HG02970 (cell line): ENCODE results near the gene TCERG1L.

ENCODE experiments used
- ATAC-seq: cut with Tn5 transposase; IDR thresholded peaks from one replicate; pipeline ENCODE4 v1.9.1; 2021; ENCODE audit warnings: mild to moderate bottlenecking, moderate library complexity, moderate number of reproducible peaks; ENCODE audit not compliant: unreplicated experiment, low FRiP score

Gene TCERG1L

DNA sequence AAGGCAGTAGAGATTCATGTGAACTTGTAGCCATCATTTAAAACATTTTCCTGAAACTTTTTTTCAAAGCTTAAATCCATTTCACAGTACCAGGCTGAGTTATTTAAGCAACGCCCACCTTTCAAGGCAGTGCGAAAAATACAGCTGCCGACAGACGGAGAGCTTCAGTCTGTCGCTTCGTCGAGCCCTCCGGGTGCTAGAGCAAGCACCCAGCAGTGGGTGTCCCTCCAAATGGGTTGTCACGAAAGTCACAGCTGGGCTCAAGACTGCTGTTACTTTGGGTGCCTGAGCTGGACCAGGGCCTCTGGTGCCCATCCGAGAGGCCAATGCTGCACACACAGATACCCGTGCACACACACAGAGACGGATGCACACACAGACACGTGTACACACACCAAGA is 135.6 kb downstream of the TCERG1L start:
- ATAC-seq, result no peak

DNA sequence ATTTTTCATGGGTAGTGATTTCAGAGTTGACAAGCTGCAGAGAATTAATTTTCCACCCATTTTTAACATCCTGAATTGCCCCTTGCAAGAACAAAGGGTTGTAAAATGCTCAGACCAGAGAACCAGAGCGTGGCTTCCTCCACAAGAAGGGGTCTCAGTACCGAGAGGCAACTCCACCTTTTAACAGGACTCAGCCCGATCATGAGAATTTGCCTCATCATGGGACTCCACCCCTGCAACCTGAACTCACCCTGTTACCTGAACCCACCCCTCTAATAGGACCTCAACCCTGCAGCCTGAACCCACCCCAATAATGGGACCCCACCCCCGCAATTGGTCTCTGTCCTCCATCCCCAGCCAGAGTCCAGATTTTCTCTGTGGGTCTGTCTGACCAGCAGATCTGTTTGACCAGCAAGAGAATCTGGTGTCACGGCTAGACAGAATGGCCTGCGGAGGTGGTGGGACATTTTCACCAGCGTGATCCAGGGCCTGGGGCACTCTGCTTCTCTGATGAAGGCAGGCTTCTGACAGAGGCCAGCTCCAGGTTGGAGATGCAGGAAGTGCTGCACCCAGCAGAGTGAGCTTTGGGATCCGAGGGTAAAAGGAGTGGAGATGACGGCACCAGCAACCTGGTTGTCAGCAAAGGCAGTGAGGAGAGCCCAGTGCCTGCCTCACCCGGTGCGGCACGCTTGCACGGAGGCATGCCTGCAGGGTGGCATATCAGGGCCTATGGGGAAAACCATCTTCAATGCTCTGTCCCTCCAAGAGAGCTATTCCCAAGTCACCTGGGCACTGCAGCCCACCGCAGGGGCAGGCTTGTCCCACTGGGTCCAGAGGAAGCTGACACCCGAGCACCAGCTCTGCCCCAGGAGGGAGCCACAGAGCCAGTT is 136.6 kb downstream of the TCERG1L start:
- no peak for ATAC-seq

DNA sequence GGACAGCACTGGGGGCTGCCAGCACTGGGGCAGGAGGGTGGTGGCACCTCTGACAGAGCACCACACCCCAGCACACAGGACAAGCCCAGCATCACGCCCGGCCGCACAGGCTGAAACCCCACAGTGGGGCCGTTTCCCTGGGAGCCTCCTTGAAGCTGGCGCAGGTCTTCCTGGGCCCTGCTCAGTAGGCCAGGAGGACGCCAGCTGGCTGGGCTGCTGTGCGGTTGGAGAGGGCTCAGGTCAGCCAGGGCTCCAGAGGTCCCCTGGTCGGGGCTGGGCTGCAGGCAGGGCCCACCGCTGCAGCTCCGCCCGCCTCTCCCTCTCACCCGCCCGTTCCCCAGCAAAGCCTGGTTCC is 137.3 kb downstream of the TCERG1L start:
- no peak for ATAC-seq

DNA sequence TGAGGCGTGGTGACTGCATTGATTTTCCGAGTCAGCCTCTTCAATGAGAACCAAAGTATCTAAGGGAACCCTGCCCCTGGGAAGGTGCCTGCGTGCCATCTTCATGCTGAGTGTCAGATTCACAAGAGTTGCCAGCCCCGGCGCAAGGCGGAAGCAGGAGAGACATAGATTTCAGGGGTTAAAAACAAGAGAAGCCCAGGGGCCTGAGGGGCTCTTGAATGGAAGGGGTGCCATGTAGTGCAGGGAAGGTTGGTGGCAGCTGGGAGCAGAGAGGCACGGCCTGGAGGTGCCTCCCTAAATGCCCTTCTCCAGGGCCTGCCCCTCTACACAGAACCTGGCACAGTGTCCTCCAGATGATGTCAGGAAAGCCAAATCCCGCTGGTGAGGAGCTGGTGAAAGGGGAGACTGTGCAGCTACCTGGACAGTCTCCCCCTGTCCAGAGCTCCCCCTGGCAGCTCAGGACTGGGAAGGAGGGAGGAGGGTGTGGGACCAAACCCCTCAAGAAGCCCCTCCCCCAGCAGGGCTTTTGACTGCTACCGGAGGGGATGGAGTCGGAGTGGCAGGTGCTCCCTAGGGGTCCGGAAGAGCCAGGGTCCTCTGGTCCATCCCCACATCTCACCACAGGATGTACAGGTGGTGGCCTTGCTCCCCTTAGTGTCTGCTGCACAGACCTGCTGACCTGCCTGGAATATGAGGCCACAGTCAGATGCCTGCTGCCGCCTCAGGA is 137.9 kb downstream of the TCERG1L start:
- ATAC-seq, result no peak

DNA sequence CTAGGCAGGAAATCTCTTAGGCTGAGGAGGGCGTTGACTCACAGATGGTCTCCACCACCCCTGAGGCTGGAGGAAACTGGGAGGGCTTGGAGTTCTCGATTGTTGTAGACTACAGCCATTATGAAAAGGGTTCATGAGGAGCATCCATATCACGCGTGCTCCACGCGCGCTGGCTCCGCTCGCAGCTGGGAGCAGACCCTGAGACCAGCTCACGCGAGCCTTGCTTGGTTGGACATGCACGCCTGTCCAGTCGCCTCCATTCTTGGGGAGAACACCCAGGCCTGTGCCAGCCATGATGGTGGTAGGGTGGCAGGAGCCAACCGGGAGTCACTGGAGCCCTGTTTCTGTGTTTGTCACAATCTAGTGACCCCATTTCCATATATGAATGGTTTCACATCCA is 139.1 kb downstream of the TCERG1L start:
- no peak for ATAC-seq

DNA sequence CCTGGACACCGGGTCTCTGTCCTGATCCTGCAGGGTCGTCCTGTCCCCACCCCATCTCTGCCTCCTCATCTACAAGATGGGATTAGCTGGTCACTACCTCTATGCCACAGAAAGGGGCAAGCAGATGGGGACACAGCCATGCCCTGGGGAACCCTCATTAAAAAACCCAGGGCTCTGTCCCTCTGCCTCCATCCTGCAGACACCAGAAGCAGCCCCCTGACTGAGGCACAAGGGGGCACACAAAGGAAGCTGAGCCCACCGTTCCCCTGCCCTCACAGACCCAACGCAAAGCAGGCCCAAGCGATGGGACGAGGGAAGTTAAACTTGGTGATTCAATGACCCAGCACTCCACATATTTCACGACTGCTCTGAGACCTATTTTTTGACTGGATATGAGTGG is 142.4 kb downstream of the TCERG1L start:
- ATAC-seq, result no peak

DNA sequence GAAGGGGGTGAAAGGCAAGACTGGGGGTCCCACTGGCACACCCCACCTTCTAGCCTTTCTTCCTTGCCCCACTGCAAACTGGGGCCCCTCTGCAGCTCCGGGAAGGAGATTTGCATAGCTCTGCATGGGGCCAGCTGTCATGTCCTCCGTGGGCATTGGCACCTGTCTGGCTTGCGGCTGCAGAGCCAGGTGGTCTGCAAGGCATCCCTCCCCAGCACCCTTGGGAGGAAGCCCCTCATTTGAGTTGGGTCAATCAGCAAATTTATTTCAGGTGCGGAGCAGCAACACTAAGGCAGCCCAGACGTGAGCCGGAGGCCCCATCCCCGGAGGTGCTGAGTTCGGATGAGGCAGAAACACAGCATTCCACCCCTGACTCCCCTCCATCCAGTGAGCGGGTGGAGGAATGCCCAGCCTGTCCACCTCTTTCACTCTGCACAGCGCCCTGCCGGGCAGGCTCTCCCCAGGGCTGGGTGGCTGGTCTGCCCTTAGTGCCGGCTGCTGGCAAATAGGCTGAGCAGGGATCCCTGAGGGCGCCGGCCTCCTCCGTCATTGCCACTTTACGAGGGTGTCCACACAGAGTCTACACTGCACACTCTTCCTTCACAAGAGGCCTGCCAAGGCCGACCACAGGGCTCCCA is 143.2 kb downstream of the TCERG1L start:
- ATAC-seq, result no peak

DNA sequence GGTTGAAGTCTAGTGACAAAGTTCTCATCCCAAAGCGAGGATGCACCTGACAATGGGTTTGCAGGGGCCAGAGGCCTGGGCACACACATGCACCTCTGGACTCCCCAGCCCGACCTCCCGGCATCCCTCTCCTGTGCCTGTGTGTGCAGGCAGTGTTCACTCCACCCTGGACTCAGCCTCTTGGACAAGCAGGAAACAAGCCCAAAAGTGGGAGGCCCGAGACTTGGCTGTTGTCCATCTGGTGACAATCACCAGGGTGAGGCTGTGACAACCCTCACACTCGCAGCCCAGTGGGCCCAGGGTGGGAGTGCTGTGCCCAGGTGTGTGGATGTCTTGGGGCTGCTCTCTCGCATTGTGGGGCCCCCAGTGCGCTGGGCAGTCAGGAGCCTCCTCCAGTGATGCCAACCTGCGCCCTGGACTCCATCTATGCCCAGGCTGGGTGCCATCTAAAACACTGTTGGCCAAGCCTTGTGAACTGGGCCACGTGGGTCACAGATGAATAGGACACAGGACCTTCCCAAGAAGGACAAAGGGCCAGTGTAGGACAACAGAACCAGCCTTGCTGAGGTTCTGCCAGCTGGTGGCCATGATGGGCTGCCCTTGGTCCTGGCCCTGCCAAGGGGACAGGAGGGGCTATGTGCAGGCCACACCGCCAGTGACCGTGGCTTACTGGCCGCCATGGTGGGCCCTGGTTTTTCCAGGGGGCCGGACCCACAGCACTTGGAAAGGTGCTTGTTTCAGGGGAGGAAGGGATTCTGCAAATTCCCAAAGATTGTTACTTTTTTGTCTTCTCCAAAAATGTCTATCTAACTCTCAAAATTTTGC is 144.3 kb downstream of the TCERG1L start:
- ATAC-seq, result no peak

DNA sequence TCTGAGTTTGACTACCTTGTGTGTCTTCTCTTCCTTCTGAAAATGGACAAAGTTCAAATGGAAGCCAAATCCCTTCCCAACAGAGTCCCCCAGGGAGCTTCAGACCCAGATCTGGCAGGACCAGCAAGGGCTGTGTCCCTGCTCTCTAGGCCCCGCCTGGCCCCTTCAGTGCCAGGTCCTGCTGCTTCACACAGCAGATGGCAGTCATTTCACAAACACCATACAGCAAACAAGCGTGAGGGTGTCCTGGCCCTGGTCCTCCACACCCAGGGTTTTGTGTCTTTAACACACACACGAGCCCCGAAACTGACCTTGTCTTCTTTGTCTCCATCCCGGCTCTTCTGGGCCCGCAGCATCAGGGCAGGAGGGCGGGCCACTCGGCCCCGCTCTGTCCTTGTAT is 145.0 kb downstream of the TCERG1L start:
- ATAC-seq, result no peak

DNA sequence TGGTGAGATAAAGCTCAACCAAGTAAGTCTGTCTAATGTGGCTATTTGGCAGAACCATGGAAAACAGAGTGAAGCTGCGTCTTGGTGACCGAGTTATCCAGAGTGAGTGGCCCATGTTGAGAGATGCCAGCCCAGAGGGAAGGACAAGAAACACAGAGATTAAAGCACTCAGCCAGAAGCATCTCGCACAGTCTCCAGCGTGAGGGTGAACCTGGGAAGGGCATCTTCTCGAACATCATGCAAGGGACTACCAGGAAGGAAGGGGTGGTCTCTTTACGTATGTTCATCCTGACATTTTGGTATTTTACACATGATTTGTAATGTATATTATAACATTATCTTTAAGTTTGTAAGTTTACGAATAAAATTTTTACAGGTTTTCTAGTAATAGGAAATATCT is 146.4 kb downstream of the TCERG1L start:
- no peak for ATAC-seq

DNA sequence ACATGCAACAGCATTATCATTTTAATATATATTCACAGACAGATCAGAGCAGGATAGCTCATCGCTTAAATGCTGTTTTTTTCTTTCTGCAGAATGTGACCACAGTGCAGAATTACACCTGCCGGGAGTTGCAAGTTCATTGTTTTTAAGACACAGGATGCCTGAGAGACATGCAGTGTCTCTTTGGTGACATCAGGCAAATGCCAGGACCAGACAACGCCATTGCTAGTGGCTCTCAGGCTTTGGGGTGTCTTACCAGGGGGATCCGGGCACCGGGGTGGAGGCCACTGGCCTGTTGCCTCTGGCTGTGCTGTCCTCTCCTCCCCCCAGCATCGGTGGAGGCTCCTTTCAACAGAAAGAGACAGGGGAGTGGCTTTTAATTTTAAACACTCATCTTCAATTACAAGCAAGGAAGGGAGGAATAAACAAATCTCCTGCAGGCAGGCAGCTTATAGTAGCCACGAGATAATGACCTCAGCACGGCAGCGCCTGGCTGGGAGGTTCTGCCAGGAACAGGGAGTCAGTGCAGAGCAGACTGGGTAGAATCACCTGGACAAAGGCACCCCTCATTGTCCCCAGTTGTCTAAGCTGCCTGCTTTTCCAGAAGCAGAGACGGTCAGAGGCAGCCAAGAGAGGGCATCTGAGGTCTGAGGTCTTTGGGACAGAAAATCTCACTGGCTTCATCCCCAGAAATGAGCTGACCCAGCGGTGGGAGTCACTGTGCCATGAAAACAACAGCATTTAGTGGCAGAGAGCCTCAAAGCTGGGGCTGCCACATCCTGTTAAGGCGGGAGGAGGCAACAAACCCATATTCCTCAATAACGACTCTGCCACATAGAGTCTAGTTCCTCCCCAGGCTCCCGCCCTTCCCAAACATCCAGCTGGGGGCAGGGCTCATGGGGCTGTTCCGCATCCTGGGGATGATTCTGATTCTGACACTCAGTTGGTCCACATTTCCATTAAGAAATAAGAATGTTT is 148.4 kb downstream of the TCERG1L start:
- ATAC-seq, result no peak

DNA sequence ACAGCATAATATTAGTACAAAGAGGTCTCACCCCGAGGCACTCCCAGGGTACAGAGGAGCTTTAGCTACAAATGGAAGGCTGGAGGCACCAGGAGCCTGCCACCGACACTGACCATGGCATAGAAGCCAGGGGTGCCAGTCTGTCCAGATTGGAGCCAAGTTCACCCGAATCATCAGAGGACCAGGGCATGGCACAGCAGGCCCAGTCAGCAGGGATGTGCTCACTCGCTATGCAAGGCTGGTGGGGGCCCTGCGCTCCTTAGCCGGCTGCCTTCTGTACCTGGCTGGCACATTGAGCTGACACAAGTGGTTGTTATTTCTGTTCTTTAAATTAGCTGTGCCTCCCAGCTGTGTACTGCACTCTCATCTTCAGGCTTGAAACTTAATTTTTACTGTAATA is 149.3 kb downstream of the TCERG1L start:
- no peak for ATAC-seq

DNA sequence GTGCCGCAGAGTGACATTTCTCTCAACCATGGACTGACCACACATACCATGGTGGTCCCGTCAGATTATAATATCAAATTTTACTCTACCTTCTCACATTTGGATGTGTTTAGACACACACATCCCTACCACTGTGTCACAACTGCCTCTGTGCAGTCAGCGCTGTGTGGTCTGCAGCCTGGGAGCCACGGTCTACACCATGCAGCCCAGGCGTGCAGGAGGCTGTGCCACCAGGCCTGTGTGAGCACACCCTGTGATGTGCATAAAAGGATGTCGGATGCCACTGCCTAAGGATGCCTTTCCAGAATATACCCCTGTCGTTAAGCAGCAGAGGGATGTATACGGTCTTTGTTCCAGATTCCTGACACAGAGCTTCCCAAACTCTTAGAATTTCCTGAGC is 150.4 kb downstream of the TCERG1L start:
- ATAC-seq, result no peak

DNA sequence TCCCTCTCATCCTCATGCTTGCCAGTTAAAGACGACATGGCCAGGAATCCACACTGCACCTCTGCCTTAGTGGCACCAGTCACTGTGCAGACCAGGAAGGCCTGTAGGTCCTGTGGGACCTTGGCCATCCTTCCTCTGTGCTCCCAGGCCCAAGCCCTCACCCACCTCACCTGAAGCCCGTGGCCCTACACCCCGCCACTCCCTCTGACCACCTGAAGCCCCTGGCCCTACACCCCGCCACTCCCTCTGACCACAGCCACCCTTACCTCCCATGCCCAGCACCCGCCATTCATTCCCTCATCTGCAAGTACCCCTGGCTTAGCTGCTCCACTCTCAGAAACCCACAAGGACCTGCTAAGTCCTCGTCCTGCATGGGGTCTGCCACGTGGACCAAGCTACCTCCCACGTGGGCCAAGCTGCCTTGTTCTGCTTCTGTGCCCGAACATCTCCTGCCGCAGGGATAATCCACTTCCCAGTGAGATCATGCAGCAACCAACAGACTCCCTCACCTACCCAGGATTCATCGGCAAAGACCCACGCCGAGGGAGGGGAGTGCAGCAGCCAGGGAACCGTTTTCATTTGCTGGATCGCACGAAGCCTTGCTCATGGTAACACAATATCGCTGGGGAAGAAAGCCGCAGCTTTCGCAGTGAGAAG is 151.2 kb downstream of the TCERG1L start:
- no peak for ATAC-seq

DNA sequence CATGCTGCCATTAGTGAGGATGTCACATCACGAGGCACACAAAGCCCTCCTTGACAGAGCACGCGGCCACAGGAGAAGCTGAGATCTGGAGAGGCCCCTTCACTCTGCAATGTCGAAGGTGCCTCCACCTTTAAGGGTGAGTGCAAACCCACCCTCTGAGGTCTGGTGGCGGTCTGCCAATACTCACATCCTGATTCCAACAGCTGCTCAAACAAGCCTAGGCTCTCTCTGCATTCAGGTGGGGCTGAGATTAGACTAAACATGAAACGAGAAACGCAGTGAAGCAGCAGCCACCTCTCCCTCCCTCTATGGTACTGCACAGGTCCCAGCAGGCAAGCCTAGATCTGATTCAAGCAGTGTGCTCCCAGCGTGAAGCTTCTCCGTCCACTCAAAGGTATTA is 151.8 kb downstream of the TCERG1L start:
- no peak for ATAC-seq

DNA sequence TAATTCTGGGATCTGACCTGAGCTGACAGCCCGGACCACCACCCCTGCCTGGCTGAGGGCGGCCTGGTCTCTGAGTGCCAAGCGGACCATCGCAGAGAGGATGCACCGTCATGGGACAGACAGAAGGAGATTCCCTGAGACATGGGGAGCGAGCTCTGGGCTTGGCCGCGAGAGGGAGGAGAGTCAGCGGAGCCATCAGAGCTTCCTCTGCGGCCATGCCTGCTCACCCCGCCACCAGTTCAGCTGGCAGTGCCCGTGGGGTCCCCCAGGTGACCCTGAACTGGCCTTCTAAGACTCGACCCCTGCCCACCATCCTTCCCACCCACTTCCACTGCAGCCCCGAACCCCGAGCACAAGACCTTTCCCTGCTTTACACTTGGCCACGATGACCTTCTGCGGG is 152.8 kb downstream of the TCERG1L start:
- ATAC-seq, result no peak

DNA sequence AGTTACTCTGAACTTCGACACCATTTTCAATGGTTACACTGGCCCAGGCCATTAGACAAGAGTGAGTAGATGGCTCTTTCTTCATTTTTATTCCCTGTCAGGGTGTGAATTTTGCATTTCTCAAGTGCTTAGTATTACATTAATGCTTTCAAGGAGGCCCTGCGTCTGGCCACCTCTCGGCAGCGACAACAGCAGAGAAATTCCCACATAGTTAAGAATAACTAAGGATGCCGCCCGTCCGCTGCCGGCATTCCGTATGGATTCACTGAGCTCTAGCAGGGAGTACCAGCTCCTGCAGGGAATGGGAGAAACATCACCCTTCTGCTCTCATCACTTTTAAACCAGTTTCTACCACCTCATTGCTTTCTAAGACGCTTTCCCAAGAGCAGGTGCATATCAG is 153.6 kb downstream of the TCERG1L start:
- ATAC-seq, result no peak

DNA sequence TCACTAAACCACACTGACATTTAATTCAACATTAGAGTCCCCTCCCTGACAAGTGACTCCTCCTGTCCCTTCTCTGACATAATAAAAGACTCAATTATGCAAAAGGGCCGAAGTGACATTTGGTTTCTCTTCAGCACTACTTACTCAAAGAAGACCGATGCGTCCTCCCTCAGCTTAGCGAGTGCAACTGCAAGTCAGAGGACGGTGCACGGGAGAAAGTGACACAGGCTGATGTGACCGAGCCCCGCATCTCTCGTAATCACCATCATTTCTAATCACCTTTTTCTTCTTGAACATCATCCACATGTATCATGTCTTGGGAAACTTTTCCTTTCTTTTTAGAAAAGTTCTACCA is 155.7 kb downstream of the TCERG1L start:
- ATAC-seq, result no peak

DNA sequence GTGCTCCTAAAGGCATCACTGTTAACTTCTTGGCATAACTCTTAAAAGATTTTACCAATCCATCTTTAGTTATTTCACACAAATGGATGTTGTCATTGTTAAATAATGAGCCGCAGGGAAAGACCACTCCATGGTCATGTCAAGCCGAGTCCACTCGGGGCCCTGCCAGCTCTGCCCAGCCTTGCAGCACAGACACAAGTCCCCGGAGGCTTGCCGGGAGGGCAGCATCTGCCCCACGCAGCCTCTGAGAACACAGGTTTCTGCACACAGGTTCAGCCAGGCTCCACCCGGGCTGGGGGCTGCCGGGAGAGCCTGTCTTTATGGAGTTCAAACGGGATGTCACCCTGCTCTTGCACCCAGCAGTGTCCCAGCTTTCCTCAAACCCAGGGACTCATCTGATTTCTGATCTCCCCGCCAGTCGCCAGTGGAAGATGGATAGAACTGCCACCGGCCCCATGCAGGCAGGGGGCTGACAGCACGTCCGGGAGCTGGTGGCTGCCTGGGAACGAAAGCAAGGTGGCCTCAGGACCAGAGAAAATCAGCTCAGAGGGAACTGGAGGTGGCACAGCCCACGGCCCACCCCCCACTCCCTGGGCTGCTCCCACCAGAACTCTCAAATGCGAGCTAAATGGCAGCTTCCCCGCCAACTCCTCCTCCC is 156.2 kb downstream of the TCERG1L start:
- ATAC-seq, result no peak
